GM18507 (cell line): Measurements from ENCODE around the gene SHMT2.

Experiments
- DNase-seq: peaks from one replicate; pipeline ENCODE4 v3.0.0; 2011; ENCODE audit warnings: low read depth; ENCODE audit not compliant: insufficient read length; ENCODE audit errors: extremely low spot score
- FAIRE-seq: peaks from 2 replicates; lab custom pipeline; 2011; peaks lifted over from hg19 to GRCh38; lab: Jason Lieb, UNC

Gene SHMT2

DNA sequence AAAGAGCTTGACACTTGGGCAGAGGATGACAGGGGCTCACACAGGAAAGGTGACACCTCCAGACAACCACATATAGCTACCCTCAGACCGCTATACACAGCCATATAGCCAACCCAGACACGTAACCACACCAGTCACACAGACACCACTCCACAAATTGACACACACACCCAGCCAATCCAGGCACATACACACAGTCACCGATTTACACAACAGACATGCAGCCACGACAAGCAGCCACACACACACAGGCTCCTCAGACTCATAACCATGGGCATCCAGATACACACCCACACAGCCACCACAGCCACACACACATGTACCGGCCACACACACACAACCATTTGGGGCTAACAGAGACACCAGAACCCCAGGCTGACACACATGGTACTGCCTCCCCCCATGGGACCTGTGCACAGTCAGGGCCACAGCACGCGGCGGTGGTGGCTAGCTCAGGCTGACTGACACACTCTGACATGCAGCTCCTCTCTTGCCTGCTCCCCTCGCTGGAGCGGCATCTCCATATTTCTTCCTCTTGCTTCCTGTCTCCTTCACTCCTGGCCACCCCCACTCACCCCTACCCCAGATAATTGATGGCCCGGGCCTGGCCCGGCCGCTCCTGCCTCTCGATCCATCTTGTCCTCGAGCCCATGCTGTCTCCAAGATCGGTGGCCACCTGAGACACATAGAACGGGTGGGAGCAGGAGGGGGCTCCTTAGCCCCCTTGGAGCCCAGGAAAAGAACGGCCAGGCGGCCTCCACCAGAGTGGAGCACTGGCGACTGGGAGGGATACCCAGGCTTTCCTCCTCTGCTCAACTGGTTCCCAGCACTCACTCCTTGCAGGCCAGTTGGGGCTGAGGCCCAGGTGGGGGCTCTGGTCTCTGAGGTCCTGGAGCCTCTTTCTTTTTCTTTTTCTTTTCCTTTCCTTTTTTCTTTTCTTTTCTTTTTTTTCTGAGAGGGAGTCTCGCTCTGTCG is 6.0 kb upstream of the SHMT2 start:
- FAIRE-seq (no peak), DNase-seq (no peak)

DNA sequence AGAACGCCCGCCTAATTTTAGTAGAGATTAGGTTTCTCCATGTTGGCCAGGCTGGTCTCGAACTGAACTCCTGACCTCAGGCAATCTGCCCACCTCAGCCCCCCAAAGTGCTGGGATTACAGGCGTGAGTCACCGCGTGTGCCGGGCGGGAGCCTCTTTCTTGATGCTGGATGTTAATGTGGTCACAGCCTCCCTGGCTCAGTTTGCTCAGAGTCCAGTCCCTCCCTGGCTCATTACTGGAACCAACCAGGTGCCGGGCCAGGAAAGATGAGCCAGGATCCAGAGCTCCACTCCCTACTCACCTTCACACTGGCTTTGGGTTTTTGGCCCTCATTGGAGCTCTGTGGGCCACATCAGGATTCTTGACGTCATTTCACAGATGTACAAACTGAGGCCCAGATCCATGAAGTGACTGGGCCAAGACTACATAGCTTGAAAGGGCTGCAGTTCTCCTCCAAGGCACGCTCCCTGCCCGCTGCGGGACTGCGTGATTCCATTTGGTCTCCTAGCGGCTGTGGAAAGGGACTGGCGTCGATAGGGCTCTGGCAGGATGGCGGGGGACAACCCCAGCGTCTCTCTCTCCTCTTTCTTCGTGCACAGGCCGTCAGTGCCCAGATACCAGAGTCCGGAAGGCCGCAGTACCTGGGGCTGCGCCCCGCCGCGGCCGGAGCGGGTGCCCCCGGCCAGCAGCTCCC is 5.1 kb upstream of the SHMT2 start:
- FAIRE-seq: no peak
- no peak for DNase-seq

GRCh38 chr12:57224973-57225679 is 4.4 kb upstream of the SHMT2 start:
- no peak for DNase-seq
- FAIRE-seq: no peak

DNA sequence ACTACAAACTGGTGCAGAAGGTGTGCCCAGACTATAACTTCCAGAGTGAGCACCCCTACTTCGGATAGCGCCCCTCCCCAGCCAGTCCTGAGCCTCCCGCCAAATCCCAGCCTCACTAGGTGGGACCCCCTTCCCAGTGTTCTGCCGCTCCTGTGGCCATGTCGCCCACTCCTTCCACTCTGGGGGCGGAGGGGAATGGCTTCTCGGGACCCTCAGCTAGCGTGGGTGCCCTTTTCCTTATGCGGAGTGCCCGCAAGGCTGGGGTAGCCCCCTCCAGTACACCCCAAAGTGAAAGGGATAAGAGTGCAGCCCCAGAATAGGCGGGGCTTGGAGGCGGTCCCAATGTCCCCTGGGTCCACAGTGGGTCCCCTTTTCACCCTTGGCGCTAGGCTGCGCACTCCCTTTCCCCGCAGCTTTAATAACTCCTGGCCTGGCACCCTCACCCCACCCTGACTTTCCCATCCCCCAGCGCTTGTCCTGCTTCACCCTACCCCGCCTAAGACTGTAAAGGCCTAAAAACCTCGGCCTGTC is 3.8 kb upstream of the SHMT2 start:
- FAIRE-seq: no peak
- no peak for DNase-seq

GRCh38 chr12:57226588-57227314 is 2.8 kb upstream of the SHMT2 start:
- DNase-seq: no peak
- FAIRE-seq: no peak

- DNase-seq (no peak), FAIRE-seq (no peak)
These were observed 2.0 kb upstream of the SHMT2 start for GRCh38 chr12:57227315-57228115.

DNA sequence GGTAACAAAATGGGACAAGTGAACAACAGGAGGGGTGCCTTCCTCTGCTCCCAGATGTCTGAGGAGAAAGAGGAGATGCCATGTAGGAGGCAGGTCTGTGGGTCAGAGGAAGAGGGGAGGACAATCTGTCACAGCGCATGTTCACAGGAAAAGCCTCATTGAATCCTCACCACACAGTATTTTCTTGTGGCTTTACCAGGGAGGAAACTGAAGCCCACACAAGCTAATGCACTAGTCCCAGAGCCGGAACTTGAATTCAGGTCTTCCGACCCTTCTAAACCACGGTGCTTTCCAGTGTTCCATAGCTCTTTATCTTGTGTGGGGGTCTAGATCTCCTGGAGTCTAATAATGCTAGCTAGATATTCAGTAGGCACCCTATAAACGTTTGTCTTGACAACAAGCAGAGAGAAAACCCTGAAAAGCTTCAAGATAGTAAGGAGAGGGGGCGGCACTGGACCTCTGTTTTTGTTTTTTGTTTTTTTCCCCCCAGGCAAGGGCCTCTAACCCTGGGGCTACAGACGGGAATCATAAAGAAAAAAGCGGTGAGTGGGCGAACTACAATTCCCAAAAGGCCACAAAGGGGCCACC is 371 bp upstream of the SHMT2 start:
- DNase-seq (no peak), FAIRE-seq (no peak)

GRCh38 chr12:57230381-57231155 is 1.1 kb downstream of the SHMT2 start:
- DNase-seq: no peak
- no peak for FAIRE-seq

DNA sequence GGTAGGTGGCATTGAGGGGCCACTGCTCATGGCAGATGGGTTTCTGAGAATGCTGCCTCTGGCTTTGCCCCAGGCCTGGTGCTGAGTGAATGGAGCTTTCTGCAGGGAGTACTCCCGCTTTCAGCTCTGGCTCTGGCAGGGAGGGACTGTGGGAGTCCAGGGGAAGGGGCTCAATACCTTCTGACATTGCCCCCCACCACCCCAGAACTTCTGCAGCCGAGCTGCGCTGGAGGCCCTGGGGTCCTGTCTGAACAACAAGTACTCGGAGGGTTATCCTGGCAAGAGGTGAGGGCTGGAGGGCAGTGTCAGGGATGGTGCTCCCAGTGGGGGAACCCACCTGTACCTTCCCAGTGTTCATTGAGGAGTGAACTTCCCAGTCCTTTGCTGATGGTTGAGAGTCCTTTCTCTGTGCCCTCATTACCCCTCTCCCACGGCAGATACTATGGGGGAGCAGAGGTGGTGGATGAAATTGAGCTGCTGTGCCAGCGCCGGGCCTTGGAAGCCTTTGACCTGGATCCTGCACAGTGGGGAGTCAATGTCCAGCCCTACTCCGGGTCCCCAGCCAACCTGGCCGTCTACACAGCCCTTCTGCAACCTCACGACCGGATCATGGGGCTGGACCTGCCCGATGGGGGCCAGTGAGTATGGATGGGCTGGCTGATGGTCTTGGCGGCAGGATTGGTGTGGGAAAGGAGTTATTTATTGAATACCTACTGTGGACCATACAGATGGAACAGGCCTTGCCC is 1.9 kb downstream of the SHMT2 start:
- no peak for DNase-seq
- no peak for FAIRE-seq

DNA sequence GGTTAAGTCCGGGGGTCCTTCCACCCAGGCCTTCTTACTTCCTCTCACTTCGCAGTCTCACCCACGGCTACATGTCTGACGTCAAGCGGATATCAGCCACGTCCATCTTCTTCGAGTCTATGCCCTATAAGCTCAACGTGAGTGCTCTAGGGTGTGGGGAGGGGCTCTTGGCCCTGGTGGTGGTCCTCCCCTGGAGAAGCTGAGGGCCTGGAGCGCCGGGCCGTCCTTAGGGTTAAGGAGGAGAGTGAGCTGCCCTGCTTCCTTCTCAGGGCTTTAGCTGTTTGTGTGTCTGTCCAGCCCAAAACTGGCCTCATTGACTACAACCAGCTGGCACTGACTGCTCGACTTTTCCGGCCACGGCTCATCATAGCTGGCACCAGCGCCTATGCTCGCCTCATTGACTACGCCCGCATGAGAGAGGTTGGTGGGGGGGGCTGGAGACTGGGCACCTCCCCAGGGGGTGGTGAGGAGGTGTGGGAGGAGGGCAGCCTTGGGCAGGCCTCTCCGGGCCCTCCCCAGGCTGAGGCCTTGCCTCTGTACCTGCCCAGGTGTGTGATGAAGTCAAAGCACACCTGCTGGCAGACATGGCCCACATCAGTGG is 2.7 kb downstream of the SHMT2 start:
- no peak for FAIRE-seq

GRCh38 chr12:57233357-57234232 is 4.1 kb downstream of the SHMT2 start:
- no peak for FAIRE-seq
- no peak for DNase-seq

More for the DNA sequence above, 2.7 kb downstream of the SHMT2 start:
- no peak for DNase-seq

DNA sequence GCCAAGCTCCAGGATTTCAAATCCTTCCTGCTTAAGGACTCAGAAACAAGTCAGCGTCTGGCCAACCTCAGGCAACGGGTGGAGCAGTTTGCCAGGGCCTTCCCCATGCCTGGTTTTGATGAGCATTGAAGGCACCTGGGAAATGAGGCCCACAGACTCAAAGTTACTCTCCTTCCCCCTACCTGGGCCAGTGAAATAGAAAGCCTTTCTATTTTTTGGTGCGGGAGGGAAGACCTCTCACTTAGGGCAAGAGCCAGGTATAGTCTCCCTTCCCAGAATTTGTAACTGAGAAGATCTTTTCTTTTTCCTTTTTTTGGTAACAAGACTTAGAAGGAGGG is 4.7 kb downstream of the SHMT2 start:
- DNase-seq (no peak), FAIRE-seq (no peak)

DNA sequence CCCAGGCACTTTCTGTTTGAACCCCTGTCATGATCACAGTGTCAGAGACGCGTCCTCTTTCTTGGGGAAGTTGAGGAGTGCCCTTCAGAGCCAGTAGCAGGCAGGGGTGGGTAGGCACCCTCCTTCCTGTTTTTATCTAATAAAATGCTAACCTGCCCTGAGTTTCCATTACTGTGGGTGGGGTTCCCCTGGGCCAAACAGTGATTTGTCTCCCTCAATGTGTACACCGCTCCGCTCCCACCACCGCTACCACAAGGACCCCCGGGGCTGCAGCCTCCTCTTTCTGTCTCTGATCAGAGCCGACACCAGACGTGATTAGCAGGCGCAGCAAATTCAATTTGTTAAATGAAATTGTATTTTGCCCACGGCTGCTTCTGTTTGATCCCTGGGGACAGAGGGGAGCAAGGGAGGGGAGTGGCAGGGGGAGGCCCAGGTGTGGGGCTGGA is 5.1 kb downstream of the SHMT2 start:
- FAIRE-seq: no peak

GRCh38 chr12:57235017-57235727 is 5.7 kb downstream of the SHMT2 start:
- FAIRE-seq: no peak
- no peak for DNase-seq

More for the DNA sequence above, 5.1 kb downstream of the SHMT2 start:
- no peak for DNase-seq

- no peak for DNase-seq
- no peak for FAIRE-seq
These were observed 6.2 kb downstream of the SHMT2 start for GRCh38 chr12:57235728-57236131.
